B cell (primary cell): ENCODE data around the gene RASGEF1C. TPM values are rescaled to one million over a fixed set of nuclear protein-coding genes. Genes with fewer than 3 reads are reported as not detected.

Experiments used
- ATAC-seq: fragments of 200-7000 bp; cut with Tn5 transposase; one replicate; pipeline ENCODE4 v1.10.0; 2021; ENCODE audit warnings: low read depth, mild to moderate bottlenecking, moderate number of reproducible peaks, moderate library complexity
- CTCF ChIA-PET: fragments of 350-600 bp; sonication (Branson Sonifier 250); formaldehyde crosslinking; loops from one replicate; lab custom pipeline; 2021; ENCODE audit warnings: antibody characterized with exemption, inconsistent platforms; lab: Charles Lee
- POLR2A ChIA-PET: fragments of 350-600 bp; sonication (Branson Sonifier 250); formaldehyde crosslinking; loops from one replicate; lab custom pipeline; 2021; ENCODE audit warnings: antibody characterized with exemption; lab: Charles Lee
- DNase-seq: peaks from one replicate; pipeline ENCODE4 v3.0.0; 2013
- H2AFZ ChIP-seq: 2 replicates; pipeline ENCODE4 v1.6.1; 2012; ENCODE audit warnings: mild to moderate bottlenecking, low read depth, low read length; ENCODE audit not compliant: insufficient read depth, poor library complexity, severe bottlenecking
- H3K27ac ChIP-seq, 2 donors: 1 replicate in 1 of 2; 2 replicates in 1 of 2; pipeline ENCODE4 v1.5.1; 2012 to 2013; ENCODE audit warnings: low read length in 2 of 2, mild to moderate bottlenecking in 2 of 2, moderate library complexity in 1 of 2
- H3K27me3 ChIP-seq, 4 experiments: fragments of 200-600 bp in 1 of 4; sonication (generic) in 1 of 4; replicated peaks in 1 of 4; 1 replicate in 2 of 4; 2 replicates in 2 of 4; pipeline versions ENCODE4 v1.6.1 to v1.7.0; 2013 to 2016; ENCODE audit warnings: low read length in 3 of 4, mild to moderate bottlenecking in 2 of 4, mixed read lengths in 1 of 4, moderate library complexity in 1 of 4; ENCODE audit not compliant: insufficient read depth in 4 of 4, control insufficient read depth in 3 of 4; ENCODE audit errors: control extremely low read depth in 1 of 4
- H3K36me3 ChIP-seq, 2 experiments: replicated peaks in 1 of 2; 1 replicate in 1 of 2; 2 replicates in 1 of 2; pipeline versions ENCODE4 v1.6.1 to v1.7.1; 2013; ENCODE audit warnings: low read length in 1 of 2; ENCODE audit not compliant: insufficient read depth in 2 of 2, control insufficient read depth in 1 of 2; ENCODE audit errors: control extremely low read depth in 1 of 2, extremely low read depth in 1 of 2
- H3K4me1 ChIP-seq, 2 donors: fragments of 200-600 bp in 1 of 2; sonication (generic) in 1 of 2; 1 replicate in 1 of 2; 2 replicates in 1 of 2; pipeline versions ENCODE4 v1.5.1 to v1.6.1; 2013 to 2017; ENCODE audit warnings: low read length in 2 of 2; ENCODE audit not compliant: control insufficient read depth in 2 of 2, insufficient read depth in 2 of 2
- H3K4me2 ChIP-seq: replicated peaks from 2 replicates; pipeline ENCODE3; 2012; ENCODE audit warnings: mild to moderate bottlenecking, low read depth, low read length; ENCODE audit not compliant: poor library complexity, severe bottlenecking
- H3K4me3 ChIP-seq, 5 experiments: fragments of 200-600 bp in 1 of 5; sonication (generic) in 1 of 5; 1 replicate in 3 of 5; 2 replicates in 2 of 5; pipeline versions ENCODE4 v1.5.1 to v1.7.0; 2011 to 2016; ENCODE audit warnings: low read length in 4 of 5, mild to moderate bottlenecking in 4 of 5, low read depth in 2 of 5, control low read depth in 1 of 5, moderate library complexity in 1 of 5; ENCODE audit not compliant: insufficient read depth in 1 of 5; ENCODE audit errors: control extremely low read depth in 1 of 5, extremely low read depth in 1 of 5
- H3K79me2 ChIP-seq: fragments of 200-600 bp; sonication (generic); one replicate; pipeline ENCODE4 v1.6.0; 2016; ENCODE audit warnings: low read length; ENCODE audit not compliant: control insufficient read depth, insufficient read depth
- H3K9ac ChIP-seq: fragments of 200-600 bp; sonication (generic); 2 replicates; pipeline ENCODE4 v1.6.1; 2017; ENCODE audit warnings: mild to moderate bottlenecking, low read length, moderate library complexity
- H3K9me3 ChIP-seq, 3 donors: one replicate each; pipeline versions ENCODE4 v1.6.1 to v1.7.1; 2013; ENCODE audit warnings: low read length in 2 of 3; ENCODE audit not compliant: control insufficient read depth in 2 of 3, insufficient read depth in 1 of 3; ENCODE audit errors: control extremely low read depth in 1 of 3
- H4K20me1 ChIP-seq: 2 replicates; pipeline ENCODE4 v1.6.0; 2012; ENCODE audit warnings: mild to moderate bottlenecking, low read length; ENCODE audit not compliant: insufficient read depth, control insufficient read depth, poor library complexity, severe bottlenecking
- H3K27ac Mint-ChIP-seq: one replicate; pipeline ENCODE4 v1.8.0; 2021; ENCODE audit warnings: mixed read lengths
- H3K27me3 Mint-ChIP-seq: one replicate; pipeline ENCODE4 v1.8.0; 2021; ENCODE audit warnings: mixed read lengths
- H3K4me1 Mint-ChIP-seq: one replicate; pipeline ENCODE4 v1.8.0; 2021; ENCODE audit warnings: mixed read lengths
- H3K4me3 Mint-ChIP-seq: one replicate; pipeline ENCODE4 v1.8.0; 2021; ENCODE audit warnings: mixed read lengths
- H3K9me3 Mint-ChIP-seq: one replicate; pipeline ENCODE4 v1.8.0; 2022; ENCODE audit warnings: mixed read lengths; ENCODE audit not compliant: insufficient read depth
- EZH2 ChIP-seq: IDR thresholded peaks from 2 replicates; pipeline ENCODE4 v1.6.1; 2012; ENCODE audit warnings: borderline replicate concordance, low read depth, mild to moderate bottlenecking, moderate library complexity, low read length; ENCODE audit not compliant: insufficient read depth, poor library complexity, severe bottlenecking
- WGBS: methylation state at CpG from one replicate; pipeline ENCODE4 v1.1.5; 2013; ENCODE audit warnings: missing lambda C conversion rate; ENCODE audit not compliant: insufficient coverage; 5-methylcytosine and 5-hydroxymethylcytosine counted together
- intact Hi-C: fragments of 100-400 bp; cut with micrococcal nuclease; formaldehyde crosslinking; loops from one replicate; pipeline ENCODE4 v1.10.0; 2022
- polyA plus RNA-seq: library from polyadenylated mRNA; depleted of rRNA; stranded (reverse); fragments of >200 nt; gene quantifications from 2 replicates; pipeline ENCODE4 v1.2.3, GENCODE V29; 2012
- total RNA-seq, 2 donors: library from RNA; stranded (reverse); fragments of 120-200 nt in 1 of 2; gene quantifications; 1 replicate in 1 of 2; 2 replicates in 1 of 2; pipeline versions ENCODE4 v1.2.3 to v1.2.4, GENCODE V29; 2013 to 2022
- TF ChIP-seq, protein P1 (sequence below): fragments of 200-600 bp; IDR thresholded peaks from one replicate; pipeline ENCODE4 v1.8.0; 2022; ENCODE audit warnings: antibody characterized with exemption, mild to moderate bottlenecking

The RASGEF1C gene
- total and polyA plus RNA-seq, 2 donors (not counting 1 experiment from before 2014, with no cell fraction given): not detected

DNA sequence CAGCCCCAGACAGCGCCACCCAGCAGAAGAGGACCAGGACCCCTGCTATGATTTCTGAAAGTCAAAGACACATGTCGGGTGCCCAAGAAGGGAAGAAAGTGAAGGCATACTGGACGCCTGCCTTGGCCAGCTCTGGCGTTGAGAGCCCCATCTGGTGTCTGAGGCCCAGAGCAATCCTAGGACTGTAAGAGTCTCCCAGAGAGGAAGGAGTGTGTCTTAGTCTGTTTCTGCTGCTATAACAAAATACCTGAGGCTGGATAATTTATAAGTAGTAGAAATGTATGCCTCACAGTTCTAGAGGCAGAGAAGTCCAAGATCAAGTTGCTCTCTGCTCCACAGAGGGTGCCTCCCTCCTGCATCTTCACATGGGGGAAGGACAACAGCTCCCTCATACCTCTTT lies 10.8 kb downstream of the RASGEF1C start:
- 98% methylated on average over 4 of the region's 4 CpGs for WGBS
- Histone ChIP-seq H4K20me1 (no peaks in the 10 kb centered on the region), H3K9me3 (peaks cover 0 to 16% (median 0%) of the 10 kb centered on the region in 3 donors), H3K27me3 (peaks cover 0 to 4% (median 0%) of the 10 kb centered on the region in 4 experiments), H3K4me3 (no peak overlapping the region), H2AFZ (no peak overlapping the region), H3K27ac (no peak overlapping the region), H3K79me2 (no peaks in the 10 kb centered on the region), H3K4me2 (no peak overlapping the region), H3K36me3 (no peaks in the 10 kb centered on the region), H3K9ac (no peak overlapping the region), H3K4me1 (no peaks in the 10 kb centered on the region)
- ChIA-PET CTCF (no interaction called here), POLR2A (no interaction called here)
- intact Hi-C loops: no loop called here
- TF ChIP-seq EZH2: no peak
- TF ChIP-seq, protein P1, sequence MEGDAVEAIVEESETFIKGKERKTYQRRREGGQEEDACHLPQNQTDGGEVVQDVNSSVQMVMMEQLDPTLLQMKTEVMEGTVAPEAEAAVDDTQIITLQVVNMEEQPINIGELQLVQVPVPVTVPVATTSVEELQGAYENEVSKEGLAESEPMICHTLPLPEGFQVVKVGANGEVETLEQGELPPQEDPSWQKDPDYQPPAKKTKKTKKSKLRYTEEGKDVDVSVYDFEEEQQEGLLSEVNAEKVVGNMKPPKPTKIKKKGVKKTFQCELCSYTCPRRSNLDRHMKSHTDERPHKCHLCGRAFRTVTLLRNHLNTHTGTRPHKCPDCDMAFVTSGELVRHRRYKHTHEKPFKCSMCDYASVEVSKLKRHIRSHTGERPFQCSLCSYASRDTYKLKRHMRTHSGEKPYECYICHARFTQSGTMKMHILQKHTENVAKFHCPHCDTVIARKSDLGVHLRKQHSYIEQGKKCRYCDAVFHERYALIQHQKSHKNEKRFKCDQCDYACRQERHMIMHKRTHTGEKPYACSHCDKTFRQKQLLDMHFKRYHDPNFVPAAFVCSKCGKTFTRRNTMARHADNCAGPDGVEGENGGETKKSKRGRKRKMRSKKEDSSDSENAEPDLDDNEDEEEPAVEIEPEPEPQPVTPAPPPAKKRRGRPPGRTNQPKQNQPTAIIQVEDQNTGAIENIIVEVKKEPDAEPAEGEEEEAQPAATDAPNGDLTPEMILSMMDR: no peak
- H3K4me1 Mint-ChIP-seq: no peaks in the 10 kb centered on the region
- H3K27me3 Mint-ChIP-seq: peaks cover 11% of the 10 kb centered on the region
- H3K27ac Mint-ChIP-seq: no peak overlapping the region
- H3K9me3 Mint-ChIP-seq: peaks cover 1% of the 10 kb centered on the region
- no peak overlapping the region for H3K4me3 Mint-ChIP-seq
- DNase-seq: no peak
- ATAC-seq: no peak

DNA sequence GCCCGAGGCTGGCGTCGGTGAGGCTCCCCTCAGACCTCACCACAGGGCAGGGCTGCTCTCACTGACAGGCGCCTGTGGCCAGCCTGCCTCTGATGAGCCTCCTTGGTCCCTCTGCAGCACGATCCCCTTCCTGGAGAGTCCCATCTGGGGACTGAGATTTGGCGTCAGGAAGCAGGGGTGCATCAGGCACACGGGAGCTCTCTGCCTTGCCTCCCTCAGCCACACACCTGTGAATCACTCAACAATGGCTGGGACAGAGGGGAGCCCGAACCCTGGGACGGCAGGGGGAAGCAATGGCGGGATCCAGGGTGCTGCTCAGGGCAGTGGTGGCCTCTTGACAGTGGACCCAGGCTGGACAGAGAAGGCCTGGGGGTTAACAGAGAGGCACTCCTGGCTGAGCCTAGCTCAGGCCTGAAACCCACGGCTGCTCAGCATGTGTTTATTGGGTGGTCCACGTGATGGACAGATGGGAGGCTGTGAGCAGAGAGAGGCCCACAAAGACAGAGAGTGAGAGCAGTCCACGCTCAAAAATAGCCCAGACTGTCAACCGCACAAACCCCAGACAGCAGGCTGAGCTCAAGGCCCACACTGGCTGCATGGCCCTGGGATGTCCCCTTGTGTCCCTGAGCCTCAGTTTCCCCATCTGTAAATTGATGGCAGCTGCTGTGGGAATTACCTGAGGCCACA lies 11.9 kb downstream of the RASGEF1C start:
- intact Hi-C loops: no loop called here
- POLR2A ChIA-PET: no interaction called here
- Histone ChIP-seq H2AFZ (no peak overlapping the region), H3K9ac (no peak overlapping the region), H3K4me2 (no peak overlapping the region), H4K20me1 (no peaks in the 10 kb centered on the region), H3K27ac (no peak overlapping the region), H3K4me1 (no peaks in the 10 kb centered on the region), H3K4me3 (no peak overlapping the region), H3K79me2 (no peaks in the 10 kb centered on the region), H3K9me3 (peaks cover 0 to 16% (median 0%) of the 10 kb centered on the region in 3 donors), H3K36me3 (no peaks in the 10 kb centered on the region), H3K27me3 (peaks cover 0 to 4% (median 0%) of the 10 kb centered on the region in 4 experiments)
- Mint-ChIP-seq H3K9me3 (peaks cover 1% of the 10 kb centered on the region), H3K4me3 (no peak overlapping the region), H3K27me3 (peaks cover 8% of the 10 kb centered on the region), H3K4me1 (no peaks in the 10 kb centered on the region), H3K27ac (no peak overlapping the region)
- TF ChIP-seq, protein P1: no peak
- no peak for TF ChIP-seq EZH2
- WGBS: 83% methylated on average over 14 of the region's 14 CpGs
- ATAC-seq (no peak), DNase-seq (no peak)
- CTCF ChIA-PET: no interaction called here
